ENCODE data around the gene STRN4. TPM values are rescaled to one million over a fixed set of nuclear protein-coding genes. Genes with fewer than 3 reads are reported as not detected.

STRN4 gene
- polyA plus RNA-seq, 3 donors = 37.5 to 239 (median 48.0) TPM

DNA sequence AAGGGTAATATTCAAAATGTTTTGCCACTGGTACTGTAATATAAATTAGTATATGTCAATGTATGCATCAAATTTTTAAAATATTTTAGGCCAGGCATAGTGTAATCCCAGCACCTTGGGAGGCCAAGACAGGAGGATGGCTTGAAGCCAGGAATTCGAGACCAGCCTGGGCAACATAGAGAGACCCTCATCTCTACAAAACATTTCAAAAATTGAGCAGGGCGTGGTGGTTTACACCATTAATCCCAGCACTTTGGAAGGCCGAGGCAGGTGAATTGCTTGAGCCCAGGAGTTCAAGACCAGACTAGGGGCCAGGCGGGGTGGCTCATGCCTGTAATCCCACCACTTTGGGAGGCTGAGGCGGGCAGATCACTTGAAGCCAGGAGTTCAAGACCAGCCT is 14.1 kb upstream of the STRN4 start:
- Mint-ChIP-seq H3K4me1 (peaks cover 30% of the 10 kb centered on the region), H3K36me3 (peaks cover 3 to 13% of the 10 kb centered on the region in 2 donors), H3K9me3 (peaks cover 0 to 4% (median 2%) of the 10 kb centered on the region in 7 donors), H3K4me3 (no peak overlapping the region), H3K27ac (no peak overlapping the region), H3K27me3 (ENCODE audit: low read depth in 3 of 3) (peaks cover 0 to 1% (median 0%) of the 10 kb centered on the region in 3 donors)
- H3K9ac ChIP-seq (ENCODE audit: insufficient read depth, low read length, poor library complexity, severe bottlenecking) = no peak overlapping the region
- H3K4me1 ChIP-seq (ENCODE audit: control insufficient read depth in 1 of 2, insufficient read depth in 2 of 2, low read length in 2 of 2) = peaks cover 19 to 26% of the 10 kb centered on the region in 2 donors
- no peak overlapping the region for H2AFZ ChIP-seq (ENCODE audit: insufficient read depth, low read depth, low read length, poor library complexity, severe bottlenecking)
- H3K4me3 ChIP-seq (replicated peaks in 1 of 3; ENCODE audit: low read depth in 2 of 3, low read length in 3 of 3) = no peak overlapping the region
- intact Hi-C loops (cut with micrococcal nuclease) = no loop called here
- H3K27me3 ChIP-seq (ENCODE audit: control insufficient read depth in 2 of 2, insufficient read depth in 2 of 2, low read length in 2 of 2) = no peaks in the 10 kb centered on the region
- no peak overlapping the region for H3K27ac ChIP-seq (ENCODE audit: low read depth in 1 of 2, low read length in 2 of 2)
- H4K20me1 ChIP-seq (ENCODE audit: insufficient read depth, low read length) = peaks cover 7% of the 10 kb centered on the region
- no peaks in the 10 kb centered on the region for H3K79me2 ChIP-seq (ENCODE audit: insufficient read depth, low read length)
- TF ChIP-seq CTCF (IDR thresholded peaks at IDR 0.05) = no peak
- H3K36me3 ChIP-seq (replicated peaks in 1 of 2; ENCODE audit: control insufficient read depth in 1 of 2, insufficient read depth in 2 of 2, low read length in 2 of 2) = no peaks in the 10 kb centered on the region
- DNase-seq = no peak
- no peaks in the 10 kb centered on the region for H3K9me3 ChIP-seq (replicated peaks in 1 of 2; ENCODE audit: control insufficient read depth in 1 of 2, insufficient read depth in 1 of 2, low read length in 2 of 2)
- H3K4me2 ChIP-seq (replicated peaks; ENCODE audit: extremely low read depth, low read length, poor library complexity, severe bottlenecking) = no peak overlapping the region
- WGBS (ENCODE audit: insufficient coverage) = 97% methylated on average over 4 of the region's 5 CpGs

- WGBS (ENCODE audit: insufficient coverage) = 87% methylated on average over 5 of the region's 7 CpGs
- peaks cover 32% of the 10 kb centered on the region for H3K4me1 Mint-ChIP-seq
- Histone ChIP-seq H3K79me2 (ENCODE audit: insufficient read depth, low read length) (no peaks in the 10 kb centered on the region), H3K4me3 (replicated peaks in 1 of 3; ENCODE audit: low read depth in 2 of 3, low read length in 3 of 3) (no peak overlapping the region), H3K27ac (ENCODE audit: low read depth in 1 of 2, low read length in 2 of 2) (peak overlapping the region in 1 of 2 donors; percentile 8), H3K9ac (ENCODE audit: insufficient read depth, low read length, poor library complexity, severe bottlenecking) (no peak overlapping the region), H3K9me3 (replicated peaks in 1 of 2; ENCODE audit: control insufficient read depth in 1 of 2, insufficient read depth in 1 of 2, low read length in 2 of 2) (no peaks in the 10 kb centered on the region), H3K4me2 (replicated peaks; ENCODE audit: extremely low read depth, low read length, poor library complexity, severe bottlenecking) (no peak overlapping the region), H4K20me1 (ENCODE audit: insufficient read depth, low read length) (peaks cover 7% of the 10 kb centered on the region), H2AFZ (ENCODE audit: insufficient read depth, low read depth, low read length, poor library complexity, severe bottlenecking) (no peak overlapping the region), H3K4me1 (ENCODE audit: control insufficient read depth in 1 of 2, insufficient read depth in 2 of 2, low read length in 2 of 2) (peaks cover 24 to 31% of the 10 kb centered on the region in 2 donors), H3K36me3 (replicated peaks in 1 of 2; ENCODE audit: control insufficient read depth in 1 of 2, insufficient read depth in 2 of 2, low read length in 2 of 2) (no peaks in the 10 kb centered on the region), H3K27me3 (ENCODE audit: control insufficient read depth in 2 of 2, insufficient read depth in 2 of 2, low read length in 2 of 2) (no peaks in the 10 kb centered on the region)
- intact Hi-C loops (cut with micrococcal nuclease) = loop anchor here in 1 of 2 donors (5.0 kb wide), 1 partner anchor 82 kb away; no protein-coding TSS in a partner anchor
- no peak for TF ChIP-seq CTCF (IDR thresholded peaks at IDR 0.05)
- no peak for DNase-seq
- H3K9me3 Mint-ChIP-seq = peaks cover 0 to 4% (median 2%) of the 10 kb centered on the region in 7 donors
- H3K4me3 Mint-ChIP-seq = no peak overlapping the region
- peaks cover 3 to 14% of the 10 kb centered on the region in 2 donors for H3K36me3 Mint-ChIP-seq
- H3K27ac Mint-ChIP-seq = peak overlapping the region in 3 of 7 donors; percentile 2 to 65 (median 62)
- no peaks in the 10 kb centered on the region for H3K27me3 Mint-ChIP-seq (ENCODE audit: low read depth in 3 of 3)
Observed at GRCh38 chr19:46759817-46760333, 13.6 kb upstream of the STRN4 start.

Data from CD14-positive monocyte (primary cell).